HepG2 (cell line): ENCODE data around the gene CEBPA. TPM values are rescaled to one million over a fixed set of nuclear protein-coding genes. Genes with fewer than 3 reads are reported as not detected.
A peak's percentile ranks its signal among the peaks of the same experiment; 100 is the strongest.

Source experiments
- EED ChIP-seq: sonication (generic); formaldehyde crosslinking; IDR thresholded peaks from 2 replicates; pipeline ENCODE4 v1.5.0; 2020; ENCODE audit warnings: mild to moderate bottlenecking, missing genetic modification reagents
- ELF4 ChIP-seq: sonication (generic); formaldehyde crosslinking; IDR thresholded peaks from 2 replicates; pipeline ENCODE4 v1.5.0; 2020; ENCODE audit warnings: missing genetic modification reagents, mild to moderate bottlenecking, moderate library complexity, borderline replicate concordance
- HMGA1 ChIP-seq: sonication (generic); formaldehyde crosslinking; conservative IDR thresholded peaks from 2 replicates; pipeline ENCODE4 v1.4.0; 2020; ENCODE audit warnings: missing genetic modification reagents
- HNF4A ChIP-seq: sonication (generic); formaldehyde crosslinking; IDR thresholded peaks from 2 replicates; pipeline ENCODE4 v1.4.0; 2020; ENCODE audit warnings: missing genetic modification reagents
- NBN ChIP-seq: fragments of 450-650 bp; conservative IDR thresholded peaks from 2 replicates; pipeline ENCODE4 v1.6.1; 2017
- RAD21 ChIP-seq: fragments of 450-650 bp; formaldehyde crosslinking; IDR thresholded peaks from 2 replicates; pipeline ENCODE4 v1.5.0; 2020; ENCODE audit warnings: mild to moderate bottlenecking
- RNF2 ChIP-seq: fragments of 450-650 bp; conservative IDR thresholded peaks from 2 replicates; pipeline ENCODE4 v1.6.1; 2016; ENCODE audit warnings: low read depth
- SRY ChIP-seq: sonication (generic); formaldehyde crosslinking; IDR thresholded peaks from 2 replicates; pipeline ENCODE4 v1.8.0; 2022; ENCODE audit warnings: mild to moderate bottlenecking, missing genetic modification reagents
- TMF1 ChIP-seq: sonication (generic); formaldehyde crosslinking; IDR thresholded peaks from 2 replicates; pipeline ENCODE4 v1.8.1; 2022; ENCODE audit warnings: low read depth, missing genetic modification reagents
- ZBTB21 ChIP-seq: sonication (generic); formaldehyde crosslinking; IDR thresholded peaks from 2 replicates; pipeline ENCODE4 v1.4.0; 2020; ENCODE audit warnings: missing genetic modification reagents
- ZNF296 ChIP-seq: sonication (generic); formaldehyde crosslinking; conservative IDR thresholded peaks from 2 replicates; pipeline ENCODE4 v1.5.0; 2020; ENCODE audit warnings: mild to moderate bottlenecking, missing genetic modification reagents
- polyA plus RNA-seq, 8 experiments: library from polyadenylated mRNA; depleted of rRNA in 3 of 8; stranded (reverse) in 7 of 8; unstranded in 1 of 8; fragments of >200 nt; fragmentation: Illumina TruSeq in 4 of 8; extraction: Trizol in 4 of 8; gene quantifications; 2 replicates each; pipeline versions ENCODE4 v1.2.1 to v1.2.3, GENCODE V29; 2011 to 2016; ENCODE audit warnings: low read depth in 4 of 8, missing spikeins in 1 of 8, mixed read lengths in 1 of 8; ENCODE audit not compliant: insufficient read depth in 1 of 8
- total RNA-seq, 5 experiments: library from RNA; depleted of rRNA; stranded (reverse); fragments of >200 nt; fragmentation: Illumina TruSeq; extraction: Trizol; gene quantifications; 2 replicates each; pipeline ENCODE4 v1.2.3, GENCODE V29; 2016; ENCODE audit warnings: low read depth in 1 of 5
- TF ChIP-seq, protein P1 (sequence below): sonication (generic); formaldehyde crosslinking; IDR thresholded peaks from 2 replicates; pipeline ENCODE4 v1.4.0; 2020; ENCODE audit warnings: missing genetic modification reagents
- TF ChIP-seq, protein P2 (sequence below): IDR thresholded peaks from 2 replicates; pipeline ENCODE4 v1.6.1; 2018; ENCODE audit warnings: missing genetic modification reagents, mild to moderate bottlenecking, missing compliant biosample characterization
- TF ChIP-seq, protein P3 (sequence below): sonication (generic); formaldehyde crosslinking; IDR thresholded peaks from 2 replicates; pipeline ENCODE4 v1.9.0; 2021; ENCODE audit warnings: missing genetic modification reagents, mild to moderate bottlenecking, borderline replicate concordance
- TF ChIP-seq, protein P4 (sequence below): sonication (generic); formaldehyde crosslinking; IDR thresholded peaks from 2 replicates; pipeline ENCODE4 v1.5.0; 2020; ENCODE audit warnings: mild to moderate bottlenecking, missing genetic modification reagents

CEBPA gene
- total and polyA plus RNA-seq, 2 of the 13 experiments (the other 11 are each of a cell fraction or from before 2014, with no cell fraction given) = 24.8 to 103 TPM

DNA sequence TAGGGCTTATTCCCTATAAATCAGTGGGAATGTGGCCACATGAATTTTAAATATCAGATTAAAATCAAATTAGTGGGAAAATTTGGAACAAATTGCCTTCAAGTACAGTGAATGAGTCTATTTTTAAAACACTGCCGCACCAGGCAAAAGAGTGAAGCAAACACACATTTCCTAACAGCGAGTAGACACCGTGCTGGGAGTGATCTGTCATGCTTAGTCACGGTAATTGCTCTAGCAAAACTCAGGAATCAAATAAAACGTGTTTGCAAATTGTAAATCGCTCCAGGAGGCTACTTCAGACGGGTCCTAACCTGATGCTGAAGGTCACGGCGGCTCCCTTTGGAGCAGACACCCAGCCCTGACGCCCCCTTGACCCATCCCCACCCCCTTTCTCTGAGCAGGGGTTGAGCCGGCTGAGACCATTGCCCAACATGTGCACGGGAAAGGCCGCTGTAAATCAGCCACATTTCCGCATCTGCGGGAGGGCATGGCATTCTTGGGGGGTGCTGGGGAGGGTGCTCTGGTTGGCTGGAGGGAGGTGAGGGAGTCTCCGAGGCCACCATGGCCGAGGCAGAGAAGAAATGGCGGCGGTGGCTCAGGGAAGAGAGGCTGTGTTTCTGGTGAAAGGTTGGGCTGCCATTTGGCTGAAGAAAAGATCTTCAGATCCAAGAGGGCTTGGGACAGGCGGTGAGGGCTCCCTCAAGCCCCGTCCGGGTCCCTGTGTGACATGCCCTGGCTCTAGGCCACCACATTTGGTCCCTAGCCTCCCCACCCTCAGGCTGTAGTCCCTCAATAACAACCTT, 8.9 kb downstream of the CEBPA start (continued):
- TF ChIP-seq ELF4 (CRISPR knock-in tag) = 0 out of 2 replicates have a peak, but pooled peaks have one; percentile 8
- TF ChIP-seq, protein P1, sequence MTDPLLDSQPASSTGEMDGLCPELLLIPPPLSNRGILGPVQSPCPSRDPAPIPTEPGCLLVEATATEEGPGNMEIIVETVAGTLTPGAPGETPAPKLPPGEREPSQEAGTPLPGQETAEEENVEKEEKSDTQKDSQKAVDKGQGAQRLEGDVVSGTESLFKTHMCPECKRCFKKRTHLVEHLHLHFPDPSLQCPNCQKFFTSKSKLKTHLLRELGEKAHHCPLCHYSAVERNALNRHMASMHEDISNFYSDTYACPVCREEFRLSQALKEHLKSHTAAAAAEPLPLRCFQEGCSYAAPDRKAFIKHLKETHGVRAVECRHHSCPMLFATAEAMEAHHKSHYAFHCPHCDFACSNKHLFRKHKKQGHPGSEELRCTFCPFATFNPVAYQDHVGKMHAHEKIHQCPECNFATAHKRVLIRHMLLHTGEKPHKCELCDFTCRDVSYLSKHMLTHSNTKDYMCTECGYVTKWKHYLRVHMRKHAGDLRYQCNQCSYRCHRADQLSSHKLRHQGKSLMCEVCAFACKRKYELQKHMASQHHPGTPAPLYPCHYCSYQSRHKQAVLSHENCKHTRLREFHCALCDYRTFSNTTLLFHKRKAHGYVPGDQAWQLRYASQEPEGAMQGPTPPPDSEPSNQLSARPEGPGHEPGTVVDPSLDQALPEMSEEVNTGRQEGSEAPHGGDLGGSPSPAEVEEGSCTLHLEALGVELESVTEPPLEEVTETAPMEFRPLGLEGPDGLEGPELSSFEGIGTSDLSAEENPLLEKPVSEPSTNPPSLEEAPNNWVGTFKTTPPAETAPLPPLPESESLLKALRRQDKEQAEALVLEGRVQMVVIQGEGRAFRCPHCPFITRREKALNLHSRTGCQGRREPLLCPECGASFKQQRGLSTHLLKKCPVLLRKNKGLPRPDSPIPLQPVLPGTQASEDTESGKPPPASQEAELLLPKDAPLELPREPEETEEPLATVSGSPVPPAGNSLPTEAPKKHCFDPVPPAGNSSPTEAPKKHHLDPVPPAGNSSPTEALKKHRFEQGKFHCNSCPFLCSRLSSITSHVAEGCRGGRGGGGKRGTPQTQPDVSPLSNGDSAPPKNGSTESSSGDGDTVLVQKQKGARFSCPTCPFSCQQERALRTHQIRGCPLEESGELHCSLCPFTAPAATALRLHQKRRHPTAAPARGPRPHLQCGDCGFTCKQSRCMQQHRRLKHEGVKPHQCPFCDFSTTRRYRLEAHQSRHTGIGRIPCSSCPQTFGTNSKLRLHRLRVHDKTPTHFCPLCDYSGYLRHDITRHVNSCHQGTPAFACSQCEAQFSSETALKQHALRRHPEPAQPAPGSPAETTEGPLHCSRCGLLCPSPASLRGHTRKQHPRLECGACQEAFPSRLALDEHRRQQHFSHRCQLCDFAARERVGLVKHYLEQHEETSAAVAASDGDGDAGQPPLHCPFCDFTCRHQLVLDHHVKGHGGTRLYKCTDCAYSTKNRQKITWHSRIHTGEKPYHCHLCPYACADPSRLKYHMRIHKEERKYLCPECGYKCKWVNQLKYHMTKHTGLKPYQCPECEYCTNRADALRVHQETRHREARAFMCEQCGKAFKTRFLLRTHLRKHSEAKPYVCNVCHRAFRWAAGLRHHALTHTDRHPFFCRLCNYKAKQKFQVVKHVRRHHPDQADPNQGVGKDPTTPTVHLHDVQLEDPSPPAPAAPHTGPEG = no peak
- no peak for TF ChIP-seq TMF1 (CRISPR knock-in tag)
- TF ChIP-seq RNF2 = no peak
- TF ChIP-seq ZNF296 (CRISPR knock-in tag) = 0 out of 2 replicates have a peak, but pooled peaks have one; percentile 48
- TF ChIP-seq HMGA1 = no peak
- TF ChIP-seq, protein P2, sequence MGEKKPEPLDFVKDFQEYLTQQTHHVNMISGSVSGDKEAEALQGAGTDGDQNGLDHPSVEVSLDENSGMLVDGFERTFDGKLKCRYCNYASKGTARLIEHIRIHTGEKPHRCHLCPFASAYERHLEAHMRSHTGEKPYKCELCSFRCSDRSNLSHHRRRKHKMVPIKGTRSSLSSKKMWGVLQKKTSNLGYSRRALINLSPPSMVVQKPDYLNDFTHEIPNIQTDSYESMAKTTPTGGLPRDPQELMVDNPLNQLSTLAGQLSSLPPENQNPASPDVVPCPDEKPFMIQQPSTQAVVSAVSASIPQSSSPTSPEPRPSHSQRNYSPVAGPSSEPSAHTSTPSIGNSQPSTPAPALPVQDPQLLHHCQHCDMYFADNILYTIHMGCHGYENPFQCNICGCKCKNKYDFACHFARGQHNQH (CRISPR knock-in tag) = no peak; the same call in 1 of the 2 replicates
- TF ChIP-seq, protein P3, sequence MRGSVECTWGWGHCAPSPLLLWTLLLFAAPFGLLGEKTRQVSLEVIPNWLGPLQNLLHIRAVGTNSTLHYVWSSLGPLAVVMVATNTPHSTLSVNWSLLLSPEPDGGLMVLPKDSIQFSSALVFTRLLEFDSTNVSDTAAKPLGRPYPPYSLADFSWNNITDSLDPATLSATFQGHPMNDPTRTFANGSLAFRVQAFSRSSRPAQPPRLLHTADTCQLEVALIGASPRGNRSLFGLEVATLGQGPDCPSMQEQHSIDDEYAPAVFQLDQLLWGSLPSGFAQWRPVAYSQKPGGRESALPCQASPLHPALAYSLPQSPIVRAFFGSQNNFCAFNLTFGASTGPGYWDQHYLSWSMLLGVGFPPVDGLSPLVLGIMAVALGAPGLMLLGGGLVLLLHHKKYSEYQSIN (CRISPR knock-in tag) = no peak
- no peak for TF ChIP-seq NBN
- peak; percentile 83 for TF ChIP-seq HNF4A
- no peak for TF ChIP-seq ZBTB21 (CRISPR knock-in tag)
- TF ChIP-seq SRY = no peak
- no peak for TF ChIP-seq EED (CRISPR knock-in tag)
- no peak for TF ChIP-seq RAD21 (CRISPR knock-in tag)
- TF ChIP-seq, protein P4, sequence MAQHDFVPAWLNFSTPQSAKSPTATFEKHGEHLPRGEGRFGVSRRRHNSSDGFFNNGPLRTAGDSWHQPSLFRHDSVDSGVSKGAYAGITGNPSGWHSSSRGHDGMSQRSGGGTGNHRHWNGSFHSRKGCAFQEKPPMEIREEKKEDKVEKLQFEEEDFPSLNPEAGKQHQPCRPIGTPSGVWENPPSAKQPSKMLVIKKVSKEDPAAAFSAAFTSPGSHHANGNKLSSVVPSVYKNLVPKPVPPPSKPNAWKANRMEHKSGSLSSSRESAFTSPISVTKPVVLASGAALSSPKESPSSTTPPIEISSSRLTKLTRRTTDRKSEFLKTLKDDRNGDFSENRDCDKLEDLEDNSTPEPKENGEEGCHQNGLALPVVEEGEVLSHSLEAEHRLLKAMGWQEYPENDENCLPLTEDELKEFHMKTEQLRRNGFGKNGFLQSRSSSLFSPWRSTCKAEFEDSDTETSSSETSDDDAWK = no peak
